GM21576 (cell line): Measurements from ENCODE around the gene FAM47C.
"Not testable (repeated sequence)": the region's sequence is repeated elsewhere in the genome, so short reads cannot be mapped to it uniquely, and the experiment has no call there.

ENCODE experiments used
- ATAC-seq: cut with Tn5 transposase; IDR thresholded peaks from one replicate; pipeline ENCODE4 v1.9.1; 2021; ENCODE audit warnings: mild to moderate bottlenecking, moderate library complexity; ENCODE audit not compliant: unreplicated experiment

FAM47C gene

DNA sequence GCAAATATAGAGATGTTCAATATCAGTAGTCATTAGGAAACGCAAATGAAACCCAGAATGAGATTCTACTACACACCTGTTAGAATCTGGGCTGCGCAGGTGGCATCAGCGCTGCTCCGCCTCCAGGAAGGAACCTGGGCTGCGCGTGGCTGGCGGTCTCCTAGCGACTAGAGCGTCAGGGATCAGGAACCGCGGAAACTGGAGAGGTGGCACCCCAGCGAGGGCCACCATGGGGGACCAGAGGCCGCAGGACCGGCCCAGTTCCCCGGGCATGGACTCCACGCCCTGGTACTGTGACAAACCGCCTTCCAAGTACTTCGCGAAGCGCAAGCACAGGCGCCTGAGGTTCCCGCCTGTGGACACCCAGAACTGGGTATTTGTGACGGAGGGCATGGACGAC, at the start of gene FAM47C:
Gene FAM47C (plus strand): TSS at position 185 of the 400 bp plus-strand sequence. CDS start 45 bp downstream, at position 230.
- not testable (repeated sequence) for ATAC-seq

- ATAC-seq, result no peak
These were observed 46.6 kb upstream of the FAM47C start for GRCh38 chrX:36961590-36961989.

- no peak for ATAC-seq
These were observed 44.9 kb upstream of the FAM47C start for GRCh38 chrX:36963069-36963808.

DNA sequence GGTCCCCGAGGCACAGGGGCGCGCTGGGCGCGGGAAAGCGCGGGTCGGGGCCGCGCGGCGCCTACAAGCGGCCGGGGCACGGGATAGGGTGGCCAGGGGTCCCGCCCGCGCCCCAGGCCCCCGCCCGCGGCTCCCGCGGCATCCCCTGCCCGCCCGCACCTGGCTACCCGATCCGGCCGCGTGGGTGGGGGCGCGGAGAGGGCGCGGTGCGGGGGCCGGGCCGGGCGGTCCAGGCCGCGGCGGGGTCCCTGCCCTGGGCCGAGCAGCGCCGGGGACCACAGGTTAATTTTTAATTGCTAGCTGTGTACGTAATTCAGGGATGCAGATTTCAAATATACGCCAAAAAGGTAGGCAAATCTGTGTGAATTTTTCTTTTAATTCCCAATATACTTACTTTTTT, 44.3 kb upstream of the FAM47C start:
- ATAC-seq, result no peak

GRCh38 chrX:36973575-36973974, 34.6 kb upstream of the FAM47C start:
- no peak for ATAC-seq

- ATAC-seq, result no peak
These were observed 33.3 kb upstream of the FAM47C start for GRCh38 chrX:36974911-36975310.

GRCh38 chrX:36978886-36979285, 29.3 kb upstream of the FAM47C start:
- ATAC-seq, result no peak

DNA sequence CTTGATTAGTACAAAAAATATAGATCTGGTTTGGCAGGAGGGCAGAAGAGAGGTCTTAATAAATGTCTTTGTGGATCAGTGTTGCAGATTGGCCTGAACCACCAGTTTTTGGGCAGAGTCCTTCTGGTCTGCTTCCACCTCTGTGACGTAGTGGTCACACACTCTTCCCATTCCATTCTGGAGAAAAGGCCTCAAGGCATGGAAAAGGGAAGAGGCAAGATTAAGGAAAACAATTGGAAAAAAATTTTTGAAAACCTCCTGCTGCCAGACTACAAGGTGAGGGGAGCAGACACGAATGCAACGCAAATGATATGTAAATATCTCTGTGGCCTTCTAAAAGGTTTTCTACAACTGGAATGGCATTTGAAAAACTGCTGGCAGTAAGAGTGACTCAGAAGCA, 24.3 kb upstream of the FAM47C start:
- no peak for ATAC-seq

GRCh38 chrX:36985416-36986209, 22.6 kb upstream of the FAM47C start:
- ATAC-seq, result not testable (repeated sequence)

- no peak for ATAC-seq
These were observed 21.9 kb upstream of the FAM47C start for GRCh38 chrX:36986231-36986630.

GRCh38 chrX:36987212-36987611, 21.0 kb upstream of the FAM47C start:
- ATAC-seq, result not testable (repeated sequence)

- no peak for ATAC-seq
These were observed 8.0 kb upstream of the FAM47C start for GRCh38 chrX:37000140-37000539.

GRCh38 chrX:37010496-37010895, 2.3 kb downstream of the FAM47C start:
- ATAC-seq, result no peak

DNA sequence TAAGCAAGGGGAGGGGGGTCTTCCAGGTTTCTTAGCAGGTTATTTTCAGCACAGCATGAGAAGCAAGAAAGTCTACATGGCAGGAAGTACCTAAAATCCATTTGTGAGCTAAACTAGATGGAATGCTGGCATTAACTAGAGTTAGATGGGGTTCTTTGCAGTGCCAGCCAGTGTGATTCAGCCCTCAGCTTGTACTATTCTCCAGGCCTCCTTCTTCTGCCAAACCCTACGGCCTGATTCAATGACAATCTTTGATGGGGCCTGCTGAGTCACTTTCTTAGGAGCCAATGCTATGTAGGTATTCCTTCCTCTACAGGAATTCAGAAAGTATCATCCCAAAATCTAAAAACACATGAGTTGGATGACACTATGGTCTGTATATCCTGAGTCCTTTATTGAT, 26.1 kb downstream of the FAM47C start:
- ATAC-seq, result not testable (repeated sequence)

DNA sequence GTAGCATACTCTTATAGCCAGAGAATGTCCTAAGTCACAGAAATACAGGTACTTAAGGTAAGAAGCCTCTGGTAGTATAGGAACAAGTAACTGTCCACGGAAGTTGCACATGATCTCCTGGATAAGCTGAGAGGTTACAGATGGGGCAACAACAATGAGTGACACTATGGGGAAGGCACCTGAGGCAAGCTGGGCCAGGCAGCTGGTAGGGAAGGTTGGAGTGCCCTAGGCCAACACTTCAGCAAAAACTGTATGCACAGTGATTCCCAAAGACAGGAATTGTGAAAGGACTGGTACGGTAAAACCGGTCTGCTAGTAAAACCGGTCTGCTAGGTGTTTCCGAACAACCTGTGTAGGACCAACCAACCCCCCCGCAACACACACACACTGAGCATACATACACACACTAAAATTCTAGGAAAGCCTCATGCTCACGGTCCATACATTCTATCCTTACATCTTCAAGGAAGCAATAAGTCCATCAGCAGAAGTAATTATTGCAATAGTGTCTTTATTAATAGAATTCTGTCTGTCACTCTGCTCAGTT, 28.6 kb downstream of the FAM47C start:
- ATAC-seq, result not testable (repeated sequence)

DNA sequence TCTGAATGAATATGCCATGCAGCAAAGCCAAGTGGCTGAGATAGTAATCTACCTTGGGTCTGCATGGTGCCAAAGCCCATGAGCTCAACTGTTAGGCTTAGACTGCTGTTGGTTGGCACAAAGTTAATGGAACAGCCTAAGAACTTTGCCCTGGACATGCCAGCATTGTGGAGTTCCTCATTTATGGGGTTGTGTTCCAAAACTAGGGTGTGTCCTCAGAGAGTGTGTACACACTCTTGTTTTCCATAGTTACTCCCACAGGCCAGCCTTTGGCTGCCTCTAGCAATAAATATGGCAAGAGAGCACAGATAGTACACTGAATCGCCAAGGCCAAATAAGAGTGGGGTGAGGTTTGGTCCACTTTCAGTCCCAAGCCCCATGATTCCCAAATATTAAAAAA, 30.6 kb downstream of the FAM47C start:
- ATAC-seq, result not testable (repeated sequence)

- ATAC-seq, result not testable (repeated sequence)
These were observed 35.1 kb downstream of the FAM47C start for GRCh38 chrX:37042956-37043885.

GRCh38 chrX:37047776-37048175, 39.6 kb downstream of the FAM47C start:
- no peak for ATAC-seq

DNA sequence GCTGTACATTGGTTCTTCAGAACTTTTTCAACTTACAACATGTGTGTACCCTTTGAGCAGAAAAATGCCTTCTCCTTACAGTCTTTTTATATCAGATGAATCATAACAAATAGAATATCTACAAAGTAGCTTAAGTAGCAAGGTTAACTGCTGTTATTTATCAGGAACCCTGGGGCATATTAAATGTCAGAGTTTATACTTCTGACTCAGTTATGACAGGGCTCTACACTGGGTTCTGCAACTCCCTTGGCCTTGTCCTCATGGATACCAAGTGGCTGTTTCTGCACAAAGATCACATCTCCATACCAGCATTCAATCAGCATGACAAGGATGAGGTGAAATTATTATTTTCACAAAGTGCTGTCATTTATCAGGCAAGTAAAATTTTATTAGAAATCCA, 49.4 kb downstream of the FAM47C start:
- ATAC-seq, result not testable (repeated sequence)

GRCh38 chrX:37060999-37061398, 52.8 kb downstream of the FAM47C start:
- peak; percentile 83 for ATAC-seq
